Muscle of leg (tissue), 11 donors: ENCODE results near the gene TM9SF3. TPM values are rescaled to one million over a fixed set of nuclear protein-coding genes. Genes with fewer than 3 reads are reported as not detected.

ENCODE experiments used
- DNase-seq: peaks from one replicate; pipeline ENCODE4 v3.0.0; 2013
- H3K27ac ChIP-seq: one replicate; pipeline ENCODE4 v1.5.1; 2013; ENCODE audit warnings: mild to moderate bottlenecking, low read length, control low read depth
- H3K27me3 ChIP-seq: one replicate; pipeline ENCODE4 v1.6.1; 2013; ENCODE audit warnings: low read length; ENCODE audit not compliant: control insufficient read depth, insufficient read depth
- H3K36me3 ChIP-seq: one replicate; pipeline ENCODE4 v1.6.1; 2013; ENCODE audit warnings: low read length; ENCODE audit not compliant: control insufficient read depth, insufficient read depth
- H3K4me1 ChIP-seq: one replicate; pipeline ENCODE4 v1.6.1; 2013; ENCODE audit warnings: low read length; ENCODE audit not compliant: control insufficient read depth, insufficient read depth
- H3K4me3 ChIP-seq: one replicate; pipeline ENCODE4 v1.5.1; 2013; ENCODE audit warnings: low read length, control low read depth
- H3K9me3 ChIP-seq: replicated peaks from 2 replicates; pipeline ENCODE4 v1.6.1; 2013; ENCODE audit warnings: low read depth, low read length; ENCODE audit not compliant: control insufficient read depth
- WGBS: methylation state at CpG from one replicate; pipeline ENCODE4 v1.1.5; 2013; ENCODE audit warnings: missing lambda C conversion rate; ENCODE audit not compliant: insufficient coverage; 5-methylcytosine and 5-hydroxymethylcytosine counted together
- polyA plus RNA-seq, 8 donors: library from polyadenylated mRNA; unstranded; fragments of 120-200 nt; gene quantifications; one replicate each; pipeline versions ENCODE4 v1.2.1 to v1.2.3, GENCODE V29; 2013; ENCODE audit warnings: inconsistent platforms in 1 of 8, low replicate concordance in 1 of 8; ENCODE audit not compliant: insufficient read length in 8 of 8, insufficient read depth in 1 of 8
- total RNA-seq: library from RNA; stranded (reverse); fragments of 120-200 nt; gene quantifications from one replicate; pipeline ENCODE4 v1.2.4, GENCODE V29; 2013

The TM9SF3 gene
- total and polyA plus RNA-seq, 9 donors: 60.8 to 105 (median 77.4) TPM

DNA sequence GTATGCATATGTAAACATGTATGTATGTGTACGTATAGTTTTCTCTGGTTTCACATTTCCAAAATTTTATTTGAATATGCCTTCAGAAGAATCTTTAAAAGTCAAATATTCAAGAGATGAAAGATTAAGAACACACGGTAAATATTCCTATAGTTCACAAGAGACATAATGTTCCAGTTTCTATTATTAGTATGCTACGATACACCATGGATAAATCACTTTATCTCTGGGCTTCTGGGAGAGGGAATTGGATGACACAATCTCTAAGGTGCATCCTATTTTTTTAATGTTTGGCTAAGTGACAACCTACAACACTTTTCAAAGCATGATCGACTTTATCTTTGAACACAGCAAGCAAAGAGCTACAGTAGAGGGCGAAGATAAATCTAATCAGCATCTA lies 13.8 kb downstream of the TM9SF3 start:
- no peaks in the 10 kb centered on the region for H3K4me1 ChIP-seq
- no CpG with 5 or more reads among the region's 5 CpGs for WGBS
- DNase-seq: no peak

DNA sequence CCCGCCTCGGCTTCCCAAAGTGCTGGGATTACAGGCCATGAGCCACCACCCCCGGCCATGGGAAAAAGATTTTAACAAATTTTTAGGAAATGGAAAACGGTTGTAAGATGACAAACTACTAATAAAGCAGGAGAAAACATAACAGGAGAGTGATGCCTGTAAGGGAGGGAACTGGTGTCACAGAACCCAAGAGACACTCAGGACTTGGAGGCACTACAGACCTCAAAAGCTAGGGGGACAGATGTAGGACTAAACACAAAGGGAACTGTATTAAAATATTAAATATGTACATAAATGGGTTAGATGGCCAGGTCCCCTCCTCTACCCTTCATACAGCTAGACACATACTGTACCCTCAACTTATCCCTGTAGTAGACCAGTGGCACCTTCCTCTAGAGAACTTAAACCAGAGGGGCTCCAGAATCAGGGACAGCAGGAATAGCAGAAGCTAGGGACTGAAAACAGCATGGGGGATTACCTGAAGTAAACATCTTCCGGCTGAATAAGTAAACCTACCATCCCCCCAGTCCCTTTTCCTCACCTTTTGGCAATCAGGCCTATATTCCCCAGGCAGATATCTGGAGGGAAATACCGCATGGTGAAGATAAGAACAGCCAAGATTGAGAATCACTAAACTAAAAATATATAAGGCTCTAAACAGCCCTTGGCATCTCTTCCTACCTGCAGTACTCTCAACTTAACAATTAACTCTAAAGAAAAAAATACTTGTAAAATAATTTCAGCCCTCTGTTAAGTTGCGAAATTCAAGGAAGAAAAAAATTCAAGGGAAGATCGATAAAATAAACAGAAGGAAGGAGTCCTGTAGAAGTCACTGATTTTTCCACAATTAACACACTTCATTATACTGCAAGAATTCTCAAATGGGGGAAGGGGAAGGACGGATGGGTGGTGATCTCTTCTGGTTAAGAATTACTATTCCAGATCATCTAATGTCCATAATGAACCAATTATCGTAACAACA lies 15.5 kb downstream of the TM9SF3 start:
- H3K4me1 ChIP-seq: no peaks in the 10 kb centered on the region
- WGBS: 80% methylated on average over 1 of the region's 10 CpGs

More for the DNA sequence above, 13.8 kb downstream of the TM9SF3 start:
- no peak overlapping the region for H3K4me3 ChIP-seq
- H3K27ac ChIP-seq: no peak overlapping the region
- no peaks in the 10 kb centered on the region for H3K27me3 ChIP-seq
- no peaks in the 10 kb centered on the region for H3K9me3 ChIP-seq
- H3K36me3 ChIP-seq: peaks cover 7% of the 10 kb centered on the region

DNA sequence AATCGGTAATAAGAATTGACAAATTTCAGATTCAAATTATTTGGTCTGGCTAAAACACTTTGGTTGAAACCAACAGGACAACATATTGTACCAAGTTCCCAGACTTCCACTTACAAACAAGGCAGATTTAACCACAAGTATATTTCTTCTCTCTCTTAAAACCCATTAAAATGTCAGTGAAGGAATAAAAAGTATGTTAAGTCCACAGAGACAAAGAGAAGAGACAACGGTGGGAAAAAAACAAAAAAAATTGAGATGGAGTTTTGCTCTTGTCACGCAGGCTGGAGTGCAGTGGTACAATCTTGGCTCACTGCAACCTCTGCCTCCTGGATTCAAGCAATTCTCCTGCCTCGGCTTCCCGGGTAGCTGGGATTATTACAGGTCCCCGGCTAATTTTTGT lies 16.3 kb downstream of the TM9SF3 start:
- Histone ChIP-seq H3K27ac (no peak overlapping the region), H3K36me3 (peaks cover 10% of the 10 kb centered on the region), H3K9me3 (no peaks in the 10 kb centered on the region), H3K27me3 (no peaks in the 10 kb centered on the region), H3K4me3 (no peak overlapping the region), H3K4me1 (no peaks in the 10 kb centered on the region)
- DNase-seq: no peak
- WGBS: 81% methylated on average over 5 of the region's 6 CpGs

More for the DNA sequence above, 15.5 kb downstream of the TM9SF3 start:
- DNase-seq: no peak
- Histone ChIP-seq H3K9me3 (no peaks in the 10 kb centered on the region), H3K27ac (no peak overlapping the region), H3K4me3 (no peak overlapping the region), H3K36me3 (peaks cover 10% of the 10 kb centered on the region), H3K27me3 (no peaks in the 10 kb centered on the region)

DNA sequence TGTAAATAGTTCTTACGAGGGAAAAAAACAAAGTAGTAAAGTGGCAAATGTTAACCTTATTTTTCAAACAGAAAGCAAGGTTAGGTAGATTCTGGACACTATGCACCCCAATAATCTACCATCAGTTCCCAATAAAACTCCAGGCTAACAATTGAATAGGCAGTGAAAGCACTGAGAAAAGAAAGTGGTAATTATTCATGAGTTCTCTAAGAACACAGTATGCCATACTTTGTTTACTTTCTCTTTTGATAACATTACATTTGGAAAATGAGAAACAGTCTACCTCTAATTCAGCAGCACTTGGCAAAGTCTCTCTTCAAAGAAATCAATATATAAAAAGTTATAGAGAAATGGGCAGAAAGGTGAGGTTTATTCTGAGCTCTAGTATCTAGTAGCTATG lies 18.4 kb downstream of the TM9SF3 start:
- peaks cover 12% of the 10 kb centered on the region for H3K36me3 ChIP-seq
- H3K27ac ChIP-seq: no peak overlapping the region
- H3K9me3 ChIP-seq: no peaks in the 10 kb centered on the region
- no peak for DNase-seq
- no peak overlapping the region for H3K4me3 ChIP-seq
- WGBS: no CpG with 5 or more reads among the region's 1 CpG
- H3K27me3 ChIP-seq: no peaks in the 10 kb centered on the region
- no peaks in the 10 kb centered on the region for H3K4me1 ChIP-seq

DNA sequence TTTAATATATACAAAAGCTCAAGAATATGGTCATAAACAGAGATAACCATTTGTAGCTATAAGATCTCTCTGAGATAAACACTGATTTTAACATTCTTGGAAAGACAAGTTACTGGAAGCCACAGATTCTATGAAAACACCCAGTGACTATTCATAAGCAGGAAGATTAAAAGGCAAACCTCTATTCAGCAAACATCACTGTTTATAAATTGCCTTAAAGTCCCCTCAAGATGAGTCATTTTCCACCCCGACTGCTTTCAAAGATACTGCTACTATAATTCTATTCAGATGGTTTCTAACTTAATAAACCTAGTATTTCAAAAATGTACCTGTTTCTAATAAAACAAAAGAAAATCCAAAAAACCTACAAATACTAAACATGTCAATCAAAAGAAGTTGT lies 21.0 kb downstream of the TM9SF3 start:
- no CpG with 5 or more reads among the region's 1 CpG for WGBS
- DNase-seq: no peak
- Histone ChIP-seq H3K4me1 (no peaks in the 10 kb centered on the region), H3K27me3 (no peaks in the 10 kb centered on the region), H3K4me3 (no peak overlapping the region), H3K27ac (no peak overlapping the region), H3K9me3 (no peaks in the 10 kb centered on the region), H3K36me3 (peaks cover 17% of the 10 kb centered on the region)

DNA sequence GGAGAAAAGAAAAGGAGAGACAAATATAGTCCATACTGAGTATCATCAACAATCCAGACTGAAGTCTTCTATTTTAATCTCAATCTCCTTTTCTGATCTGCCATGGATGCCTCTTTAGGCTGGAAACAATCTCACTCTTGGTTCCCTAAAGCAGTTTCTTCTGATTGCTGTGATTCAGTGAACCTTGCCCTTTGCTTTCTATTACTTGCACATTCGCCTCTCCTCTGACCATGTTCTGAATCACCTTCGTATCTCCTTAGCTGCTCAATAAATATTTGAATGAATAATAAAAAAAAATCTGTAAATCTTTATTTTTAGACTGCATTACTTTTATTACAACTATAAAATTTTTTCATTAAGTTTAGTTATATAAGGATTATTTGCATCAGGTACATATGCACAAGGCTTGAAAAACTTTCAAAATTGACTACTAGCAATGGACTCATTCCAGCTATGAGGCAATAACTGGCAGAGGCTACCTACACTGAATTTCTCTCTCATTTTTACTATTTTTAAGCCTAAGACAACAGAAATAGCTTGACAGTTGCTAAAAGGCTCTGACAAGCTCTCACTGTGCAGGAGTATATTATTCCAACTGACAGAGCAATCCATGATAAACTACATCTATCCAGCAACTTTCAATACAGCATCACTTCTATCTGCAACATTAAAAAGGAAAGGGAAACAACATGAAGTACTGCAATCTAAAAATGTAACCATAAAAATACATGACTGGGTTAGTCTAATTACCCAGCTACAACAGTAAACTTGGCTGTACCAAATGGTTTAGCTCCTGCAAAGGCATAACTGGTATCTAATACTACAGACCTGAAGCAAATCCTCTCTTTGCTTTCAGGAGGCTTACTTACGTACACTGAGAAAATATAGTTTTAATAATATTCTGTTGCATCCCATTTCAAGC lies 25.6 kb downstream of the TM9SF3 start:
- Histone ChIP-seq H3K27me3 (no peaks in the 10 kb centered on the region), H3K4me3 (no peak overlapping the region), H3K9me3 (no peaks in the 10 kb centered on the region), H3K4me1 (no peaks in the 10 kb centered on the region), H3K27ac (no peak overlapping the region), H3K36me3 (peaks cover 28% of the 10 kb centered on the region)
- WGBS: no CpG with 5 or more reads among the region's 3 CpGs
- peak; percentile 4 for DNase-seq

DNA sequence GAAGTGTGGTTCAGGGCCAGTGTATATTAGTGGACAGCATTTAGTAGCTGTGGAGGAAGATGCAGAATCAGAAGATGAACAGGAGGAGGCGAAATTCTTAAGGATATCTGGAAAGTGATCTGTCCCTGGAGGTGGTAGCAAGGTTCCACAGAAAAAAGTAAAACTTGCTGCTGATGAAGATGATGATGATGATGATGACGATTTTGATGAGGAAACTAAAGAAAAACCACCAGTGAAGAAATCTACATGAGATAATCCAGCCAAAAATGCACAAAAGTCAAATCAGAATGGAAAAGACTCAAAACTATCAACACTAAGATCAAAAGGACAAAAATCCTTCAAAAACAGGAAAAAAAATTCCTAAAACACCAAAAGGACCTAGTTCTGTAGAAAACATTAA lies 26.3 kb downstream of the TM9SF3 start:
- Histone ChIP-seq H3K9me3 (no peaks in the 10 kb centered on the region), H3K36me3 (peaks cover 28% of the 10 kb centered on the region)
- 80% methylated on average over 1 of the region's 2 CpGs for WGBS

DNA sequence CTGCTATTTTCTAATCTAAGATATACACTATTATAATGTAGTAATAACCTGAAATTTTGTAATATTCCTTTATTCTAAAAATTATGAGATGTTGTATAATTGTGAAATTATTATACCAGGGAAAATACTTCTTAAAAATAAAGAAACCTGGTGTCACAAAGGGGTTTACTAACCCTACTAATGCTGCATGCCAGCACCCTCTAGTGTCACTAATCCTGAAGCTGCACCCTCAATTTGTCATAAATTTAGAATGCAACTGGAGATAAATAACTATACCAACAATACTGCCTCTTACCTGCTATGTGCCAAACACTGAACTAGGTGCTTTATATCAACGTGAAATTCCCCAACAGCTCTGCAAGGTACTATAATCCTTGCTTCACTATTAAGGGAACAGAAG lies 30.8 kb downstream of the TM9SF3 start:
- peaks cover 23% of the 10 kb centered on the region for H3K36me3 ChIP-seq
- no peaks in the 10 kb centered on the region for H3K27me3 ChIP-seq
- no peak overlapping the region for H3K4me3 ChIP-seq
- peak; percentile 19 for DNase-seq
- no peaks in the 10 kb centered on the region for H3K9me3 ChIP-seq
- WGBS: no CpG with 5 or more reads among the region's 1 CpG
- H3K27ac ChIP-seq: no peak overlapping the region
- H3K4me1 ChIP-seq: no peaks in the 10 kb centered on the region

More for the DNA sequence above, 26.3 kb downstream of the TM9SF3 start:
- DNase-seq: no peak
- no peak overlapping the region for H3K27ac ChIP-seq
- no peaks in the 10 kb centered on the region for H3K27me3 ChIP-seq
- H3K4me1 ChIP-seq: no peaks in the 10 kb centered on the region
- H3K4me3 ChIP-seq: no peak overlapping the region

DNA sequence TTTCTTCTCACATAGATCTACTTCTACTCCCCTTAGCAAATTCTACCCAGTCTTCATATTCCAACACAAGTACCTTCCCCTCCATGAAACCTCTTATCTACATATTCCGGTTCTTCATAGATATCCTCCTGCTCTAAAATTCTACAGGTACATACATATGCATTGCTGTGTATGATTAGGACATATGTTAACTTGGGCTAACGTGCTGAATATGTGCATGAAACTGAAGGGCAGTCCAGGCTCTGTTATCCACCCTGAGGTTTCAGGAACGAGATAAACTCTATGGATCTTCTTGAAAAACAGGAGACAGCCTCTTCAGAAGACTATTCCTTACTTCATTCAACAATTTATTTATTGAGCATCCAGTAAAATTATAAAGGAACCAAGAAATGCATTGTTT lies 31.5 kb downstream of the TM9SF3 start:
- no peak for DNase-seq
- H3K9me3 ChIP-seq: no peaks in the 10 kb centered on the region
- no peaks in the 10 kb centered on the region for H3K27me3 ChIP-seq
- H3K4me3 ChIP-seq: no peak overlapping the region
- no peaks in the 10 kb centered on the region for H3K4me1 ChIP-seq
- WGBS: no CpG with 5 or more reads among the region's 3 CpGs
- peaks cover 21% of the 10 kb centered on the region for H3K36me3 ChIP-seq
- no peak overlapping the region for H3K27ac ChIP-seq

DNA sequence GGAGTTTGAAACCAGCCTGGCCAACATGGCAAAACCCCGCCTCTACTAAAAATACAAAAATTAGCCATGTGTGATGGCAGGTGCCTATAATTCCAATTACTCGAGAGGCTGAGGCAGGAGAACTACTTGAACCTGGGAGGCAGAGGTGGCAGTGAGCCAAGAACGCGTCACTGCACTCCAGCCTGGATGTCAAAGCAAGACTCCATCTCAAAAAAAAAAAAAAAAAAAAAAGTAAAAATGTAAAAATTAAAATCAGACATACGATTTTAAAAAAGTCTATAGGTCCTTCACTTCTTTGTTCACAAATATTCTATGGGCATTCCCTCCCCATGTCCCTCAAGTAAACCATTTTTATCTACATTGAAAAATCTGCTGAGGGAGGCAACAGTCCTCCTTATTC lies 38.2 kb downstream of the TM9SF3 start:
- no CpG with 5 or more reads among the region's 5 CpGs for WGBS
- no peak for DNase-seq
- Histone ChIP-seq H3K4me1 (no peaks in the 10 kb centered on the region), H3K27me3 (no peaks in the 10 kb centered on the region), H3K9me3 (no peaks in the 10 kb centered on the region), H3K27ac (no peak overlapping the region), H3K4me3 (no peak overlapping the region), H3K36me3 (peaks cover 22% of the 10 kb centered on the region)
